HG03045 (cell line): Measurements from ENCODE around the gene DIS3L2.

Experiments
- ATAC-seq: cut with Tn5 transposase; IDR thresholded peaks from one replicate; pipeline ENCODE4 v1.9.1; 2021; ENCODE audit warnings: mild to moderate bottlenecking, moderate library complexity; ENCODE audit not compliant: unreplicated experiment

DIS3L2 gene

DNA sequence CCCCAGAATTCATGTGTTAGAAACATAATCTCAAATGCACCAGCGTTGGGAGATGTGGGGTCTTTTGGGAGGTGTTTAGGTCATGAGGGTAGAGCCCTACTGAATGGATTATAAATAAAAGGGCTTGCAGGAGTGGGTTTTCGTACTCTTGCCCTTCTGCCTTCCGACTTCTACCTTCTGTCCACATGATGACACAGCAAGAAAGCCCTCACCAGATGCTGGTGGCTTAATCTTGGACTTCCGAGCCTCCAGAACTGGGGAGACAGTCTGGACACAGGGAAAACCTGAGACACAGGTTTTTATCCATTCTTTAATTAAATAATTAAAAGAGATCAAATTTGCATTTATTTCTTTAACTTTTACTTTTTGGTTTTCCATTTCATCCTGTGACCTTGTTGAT lies 87.8 kb downstream of the DIS3L2 start:
- no peak for ATAC-seq

DNA sequence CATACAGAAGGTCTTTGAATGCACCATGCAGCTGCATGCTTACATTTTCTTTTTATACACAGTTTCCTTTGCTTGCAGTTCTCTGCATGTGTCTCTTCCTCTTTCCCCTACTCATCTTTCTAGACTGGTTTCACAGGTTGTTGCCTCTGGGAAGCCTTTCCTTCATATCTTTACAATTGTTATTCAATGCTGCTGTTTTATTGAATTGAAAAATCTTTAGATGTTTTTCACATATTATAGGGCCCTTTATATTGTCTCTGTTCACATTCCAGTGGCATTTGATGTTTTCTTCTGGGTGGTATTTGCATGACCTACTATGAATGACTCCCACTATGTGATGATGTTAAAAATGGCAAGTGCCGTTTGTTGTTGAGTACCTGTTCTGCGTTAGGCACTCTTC lies 91.1 kb downstream of the DIS3L2 start:
- no peak for ATAC-seq

DNA sequence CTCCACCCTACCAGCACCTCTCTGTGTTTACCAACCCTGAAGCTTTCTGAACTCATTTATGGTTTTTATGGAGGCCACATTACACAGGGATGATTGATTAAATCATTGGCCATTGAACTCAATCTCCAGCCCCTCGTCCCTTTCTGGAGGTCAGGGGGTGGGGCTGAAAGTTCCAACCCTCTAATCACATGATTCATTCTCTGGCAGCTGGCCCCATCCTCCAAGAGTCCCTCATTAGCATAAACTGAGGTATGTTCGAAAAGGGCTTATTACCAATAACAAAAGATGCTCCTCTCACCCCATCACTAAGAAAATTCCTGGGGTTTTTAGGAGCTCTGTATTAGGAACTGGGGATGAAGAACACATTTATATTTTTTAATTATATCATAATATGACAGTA lies 92.3 kb downstream of the DIS3L2 start:
- no peak for ATAC-seq

DNA sequence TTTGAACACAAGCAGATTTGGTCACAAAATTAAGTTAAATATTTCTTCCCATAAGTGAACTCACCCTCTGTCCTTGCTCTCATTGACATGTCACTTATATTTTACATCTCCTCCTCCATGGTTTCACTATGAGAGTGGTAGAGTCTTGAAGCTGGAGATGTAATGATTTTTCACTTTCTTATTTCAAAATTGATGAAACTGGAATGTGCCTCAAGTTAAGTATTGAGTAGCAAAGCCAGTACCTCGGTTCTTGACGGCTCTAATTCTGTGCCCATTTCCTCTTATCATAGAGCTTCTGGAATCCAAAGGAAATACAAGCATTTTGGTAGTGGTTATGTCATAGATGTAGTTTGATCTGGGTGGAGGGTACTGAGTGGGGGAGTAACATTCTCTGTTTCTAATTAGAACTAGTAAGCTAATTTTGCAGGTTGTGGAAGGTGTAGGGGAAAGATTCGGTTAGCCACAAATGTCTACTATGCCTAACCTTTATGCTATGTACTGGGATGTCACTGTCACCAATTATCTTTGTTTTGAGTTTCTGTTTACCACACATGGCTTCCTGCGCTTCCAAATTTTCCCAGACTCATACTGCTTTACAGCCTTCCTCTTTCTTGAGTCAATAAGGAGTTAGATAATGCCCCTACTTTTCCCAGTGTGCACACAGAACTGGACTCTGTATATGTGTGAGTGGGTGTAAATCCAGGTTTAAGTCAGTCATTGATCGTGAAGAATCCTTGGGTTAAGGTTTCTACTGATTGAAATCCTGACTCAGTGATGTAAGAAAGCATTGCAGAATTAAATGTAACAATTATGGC lies 96.8 kb downstream of the DIS3L2 start:
- no peak for ATAC-seq

- no peak for ATAC-seq
These were observed 97.4 kb downstream of the DIS3L2 start for GRCh38 chr2:232058931-232059330.

DNA sequence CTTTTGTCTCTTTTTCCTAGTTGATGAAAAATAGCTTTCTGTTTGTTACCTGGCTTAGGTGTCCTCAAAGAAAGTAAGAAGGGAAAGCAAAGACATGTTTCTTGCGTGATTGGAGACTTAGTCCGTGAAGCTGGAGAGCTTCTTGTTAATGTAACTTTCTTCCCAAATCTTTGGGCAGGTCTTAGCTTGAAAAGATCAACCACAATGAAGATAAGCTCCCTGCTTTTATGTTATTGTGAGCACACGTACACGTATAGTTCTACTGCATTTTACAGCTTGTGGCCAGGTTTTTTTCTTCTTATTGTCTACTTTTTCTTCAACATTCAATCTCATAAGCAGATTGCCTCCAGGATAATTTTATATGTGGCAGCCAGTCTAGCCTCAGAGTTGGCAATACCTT lies 99.8 kb downstream of the DIS3L2 start:
- ATAC-seq, result no peak

DNA sequence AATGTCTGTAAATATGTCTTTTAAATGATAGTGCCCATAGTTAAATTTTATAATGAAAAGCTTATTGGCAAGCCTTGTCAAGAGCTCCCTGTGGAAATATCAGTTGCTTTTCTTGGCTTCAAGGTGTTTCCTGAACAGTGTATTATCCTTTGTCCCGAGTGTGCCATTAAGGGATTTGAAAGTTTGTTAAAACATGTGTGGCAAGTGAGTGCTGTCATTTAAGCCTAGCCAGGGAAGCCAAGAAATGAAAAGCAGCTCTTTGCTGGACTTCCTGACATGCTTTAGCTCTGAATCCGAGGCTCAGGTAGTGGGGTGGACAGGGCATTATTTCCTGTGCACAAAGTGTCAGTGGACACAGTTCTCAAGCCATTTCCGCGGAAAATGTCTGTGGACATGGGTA lies 111.5 kb downstream of the DIS3L2 start:
- ATAC-seq, result no peak

DNA sequence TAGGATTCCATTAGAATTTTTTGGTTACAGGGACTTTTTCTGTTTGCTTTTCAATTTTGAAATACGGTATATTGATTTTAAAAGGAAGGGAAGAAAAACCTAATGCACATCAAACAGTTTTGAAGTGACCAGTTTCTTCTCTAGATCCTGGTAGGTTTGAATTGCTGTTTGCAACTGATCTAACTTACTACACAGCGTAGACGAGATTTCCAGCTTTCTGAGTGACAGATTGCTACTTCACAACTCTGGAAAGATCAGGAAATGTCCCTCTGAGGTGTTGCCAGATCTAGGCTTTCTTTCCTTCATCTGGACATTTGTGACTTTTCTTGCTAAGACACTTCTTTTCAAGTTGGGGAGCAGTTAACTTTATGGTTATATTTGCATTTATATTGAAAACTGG lies 112.2 kb downstream of the DIS3L2 start:
- no peak for ATAC-seq

DNA sequence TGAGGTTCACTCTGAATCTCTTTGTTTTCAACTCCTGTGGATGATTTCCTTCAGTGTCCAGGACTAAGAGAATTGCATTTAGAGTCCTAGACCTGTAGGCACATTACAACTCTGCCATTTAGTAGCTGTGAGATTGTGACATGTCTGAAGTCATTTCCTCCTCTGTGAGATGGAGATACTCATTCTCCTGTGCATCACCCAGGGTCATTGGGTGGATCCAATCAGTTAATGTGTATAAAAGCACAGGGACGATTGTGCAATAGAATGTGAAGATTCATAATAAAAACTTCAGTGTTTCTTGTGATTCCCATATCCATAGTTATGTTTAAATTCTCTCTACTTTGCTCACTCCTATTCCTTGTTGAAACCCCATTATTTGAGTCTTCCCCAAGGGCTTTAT lies 113.6 kb downstream of the DIS3L2 start:
- no peak for ATAC-seq

DNA sequence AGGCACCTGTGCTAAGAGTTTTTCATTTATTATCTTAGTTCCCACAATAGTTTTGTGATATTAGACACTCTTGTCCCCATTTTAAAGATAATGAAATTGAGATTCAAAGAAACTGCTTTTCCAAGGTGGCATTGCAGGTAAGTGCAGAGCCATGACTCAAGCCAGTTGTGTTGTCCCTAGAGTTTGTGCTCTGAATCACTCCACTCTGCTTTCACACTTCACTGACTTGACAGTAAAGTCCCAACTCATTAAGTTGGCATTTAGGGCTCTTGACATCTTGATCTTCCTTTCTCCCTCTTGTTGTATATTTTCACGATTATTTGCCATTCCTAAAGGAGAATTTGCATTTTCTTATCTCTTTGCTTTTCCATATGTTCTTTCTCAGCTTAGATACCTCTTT lies 114.3 kb downstream of the DIS3L2 start:
- ATAC-seq, result no peak

DNA sequence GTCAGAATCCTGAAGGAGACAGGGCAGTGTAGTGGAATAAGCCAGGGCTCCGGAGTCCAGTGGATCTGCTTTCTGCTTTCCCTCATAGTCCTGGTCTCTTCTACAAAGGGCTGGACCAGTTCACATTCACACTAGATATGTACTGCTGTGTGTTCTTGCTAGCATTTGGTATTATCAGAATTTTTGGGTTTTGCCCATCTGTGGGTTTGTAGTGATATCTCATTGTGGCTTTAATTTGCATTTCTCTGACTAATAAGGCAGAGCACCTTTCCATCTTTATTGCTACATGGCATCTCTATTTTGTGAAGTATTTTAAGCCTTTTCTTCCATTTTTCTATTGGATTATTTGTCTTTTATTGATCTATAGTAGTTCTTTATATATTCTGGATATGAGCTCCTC lies 114.8 kb downstream of the DIS3L2 start:
- ATAC-seq, result no peak

DNA sequence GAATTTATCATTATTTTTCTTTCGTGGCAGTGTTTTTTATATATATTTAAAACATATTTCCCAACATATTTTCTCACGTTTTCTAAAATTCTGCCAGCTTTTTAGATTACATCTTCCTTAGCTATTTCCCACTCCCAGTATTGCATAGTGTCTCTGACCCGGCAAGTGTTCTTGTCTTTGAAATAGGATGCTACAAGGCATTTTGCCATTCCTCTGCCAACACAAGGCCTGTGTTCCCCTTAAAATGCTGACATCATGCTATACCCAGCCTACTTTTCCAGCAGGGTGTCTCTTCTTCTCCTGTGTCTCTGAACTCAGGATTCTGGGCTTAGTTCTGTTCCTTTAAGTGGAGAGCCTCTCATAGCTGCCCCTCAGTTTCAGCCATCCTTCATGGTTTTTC lies 115.2 kb downstream of the DIS3L2 start:
- no peak for ATAC-seq

- ATAC-seq, result no peak
These were observed 123.7 kb downstream of the DIS3L2 start for GRCh38 chr2:232085164-232085563.

GRCh38 chr2:232085826-232086425 lies 124.4 kb downstream of the DIS3L2 start:
- no peak for ATAC-seq

DNA sequence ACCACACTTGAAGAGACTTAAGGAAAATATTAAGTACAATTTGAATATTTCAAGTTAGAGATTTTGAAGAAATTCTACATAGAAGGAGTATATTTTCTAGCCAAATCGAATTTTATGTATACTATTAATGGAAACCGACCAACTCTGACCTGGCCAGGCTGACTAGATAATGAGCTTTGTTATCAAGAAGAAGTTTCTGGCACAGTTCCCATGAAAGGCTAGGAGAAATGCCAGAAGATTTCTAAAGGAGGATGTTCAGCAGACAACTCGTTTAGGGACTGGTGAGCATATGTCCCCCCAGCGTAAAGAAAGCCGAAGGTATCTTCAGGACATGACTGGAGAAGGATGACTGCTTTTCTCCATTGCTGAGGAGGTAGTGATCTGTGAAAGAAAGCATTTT lies 127.3 kb downstream of the DIS3L2 start:
- ATAC-seq, result no peak

DNA sequence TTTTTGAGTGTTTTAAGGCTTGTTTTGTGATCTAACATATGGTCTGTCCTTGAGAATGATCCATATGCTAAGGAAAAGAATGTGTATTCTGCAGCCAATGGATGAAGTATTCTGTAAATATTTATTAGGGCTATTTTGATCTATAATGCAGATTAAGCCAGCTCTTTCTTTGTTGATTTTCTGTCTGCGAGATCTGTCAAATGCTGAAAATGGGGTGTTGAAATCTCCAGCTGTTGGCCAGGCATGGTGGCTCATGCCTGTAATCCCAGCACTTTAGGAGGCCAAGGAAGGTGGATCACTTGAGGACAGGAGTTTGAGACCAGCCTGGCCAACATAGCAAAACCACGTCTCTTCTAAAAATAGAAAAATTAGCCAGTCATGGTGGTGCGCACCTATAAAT lies 132.7 kb downstream of the DIS3L2 start:
- ATAC-seq, result no peak

- no peak for ATAC-seq
These were observed 133.4 kb downstream of the DIS3L2 start for GRCh38 chr2:232094883-232095282.

DNA sequence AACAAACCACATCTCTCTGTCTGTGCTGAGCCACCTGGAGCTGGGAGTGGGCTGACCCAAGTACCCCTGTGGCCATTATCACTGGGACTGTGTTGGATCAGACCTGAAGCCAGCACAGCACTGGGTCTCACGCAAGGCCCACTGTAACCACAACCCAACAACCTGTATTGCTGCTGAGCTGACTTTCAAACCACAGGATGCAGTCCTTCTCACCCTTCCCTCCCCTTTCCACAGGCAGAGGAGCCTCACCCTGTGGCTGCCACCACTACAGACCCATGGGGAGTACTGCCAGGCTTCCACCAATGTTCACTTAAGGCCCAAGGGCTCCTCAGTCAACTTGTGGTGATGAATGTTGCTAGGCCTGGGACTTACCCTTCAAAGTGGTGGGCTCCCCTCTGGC lies 135.7 kb downstream of the DIS3L2 start:
- no peak for ATAC-seq

DNA sequence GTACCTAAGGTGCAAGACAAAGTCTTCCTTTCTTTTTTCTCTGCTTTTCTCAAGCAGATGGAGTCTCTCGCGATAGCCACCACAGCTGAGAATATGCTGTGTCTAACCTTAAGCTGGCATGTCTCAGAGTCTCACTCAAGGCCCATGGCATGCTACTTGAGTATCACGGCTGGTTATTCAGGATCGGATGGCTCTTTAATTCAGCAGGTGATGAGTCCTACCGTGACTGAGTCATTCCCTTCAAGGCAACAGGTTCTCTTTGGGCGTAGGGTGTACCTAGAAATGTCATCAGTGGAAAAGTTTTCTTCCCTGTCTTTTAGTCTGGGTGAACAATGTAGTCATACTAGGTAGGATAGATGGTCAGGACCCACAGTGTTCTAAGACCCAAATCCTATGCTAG lies 136.2 kb downstream of the DIS3L2 start:
- ATAC-seq, result no peak

GRCh38 chr2:232102380-232102779 lies 140.9 kb downstream of the DIS3L2 start:
- no peak for ATAC-seq

DNA sequence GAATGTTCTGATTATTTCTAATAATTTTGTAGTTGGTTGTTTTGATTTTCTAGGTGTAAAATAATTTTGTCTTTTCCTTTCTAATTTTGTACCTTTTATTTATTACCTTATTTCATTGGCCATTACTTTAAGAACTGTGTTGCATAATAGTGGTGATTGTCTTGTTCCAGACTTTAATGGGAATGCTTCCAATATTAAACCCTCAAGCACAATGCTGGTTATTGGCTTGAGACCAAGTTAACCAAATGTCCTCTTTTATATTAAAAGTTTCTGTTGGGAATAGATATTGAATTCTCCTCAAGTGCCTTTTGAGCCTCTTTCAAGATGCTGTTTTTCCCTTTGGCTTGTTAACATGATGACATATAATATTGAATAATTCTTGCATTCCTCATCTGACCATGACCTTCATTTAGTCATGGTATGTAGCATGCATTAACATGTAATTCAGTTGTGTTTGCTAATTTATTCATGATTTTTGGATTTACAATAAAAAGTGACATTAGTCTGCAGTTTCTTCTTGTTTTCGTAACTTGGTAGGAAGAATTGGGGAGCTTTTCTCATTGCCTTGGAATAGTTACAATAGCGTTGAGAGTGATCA lies 141.7 kb downstream of the DIS3L2 start:
- ATAC-seq, result no peak

DNA sequence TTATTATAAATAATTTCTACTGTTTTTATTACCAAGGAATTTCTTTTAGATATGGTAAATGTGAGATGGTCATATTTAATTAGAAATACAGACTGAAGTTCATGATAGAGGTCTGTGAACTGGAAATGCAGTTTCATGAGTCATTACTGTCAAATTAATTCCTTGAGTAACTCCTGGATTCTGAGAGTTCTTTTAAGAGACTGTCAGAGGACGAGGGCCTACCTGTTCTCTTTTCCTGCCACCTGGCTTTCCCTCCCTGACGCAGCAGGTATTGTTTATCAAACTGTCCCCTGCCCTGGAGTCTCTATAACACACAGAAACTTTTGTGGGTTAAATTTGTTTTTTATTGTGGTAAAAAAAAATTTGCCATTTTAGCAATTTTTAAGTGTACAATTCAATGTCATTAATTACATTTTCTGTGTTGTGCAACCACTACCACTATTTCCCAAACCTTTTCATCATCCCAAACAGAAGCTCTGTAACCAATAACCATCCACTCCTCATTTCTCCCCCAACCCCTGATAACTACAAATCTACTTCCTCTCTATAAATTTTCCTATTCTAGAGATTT lies 142.6 kb downstream of the DIS3L2 start:
- no peak for ATAC-seq
